DND-41 (cell line): ENCODE data around the gene STIMATE.

Source experiments
- EZH2 ChIP-seq: IDR thresholded peaks from 3 replicates; pipeline ENCODE4 v1.6.1; 2012; ENCODE audit warnings: borderline replicate concordance, low read depth, mild to moderate bottlenecking, moderate library complexity, low read length, inconsistent platforms; ENCODE audit not compliant: severe bottlenecking
- TF ChIP-seq, protein P1 (sequence below): IDR thresholded peaks from 2 replicates; pipeline ENCODE4 v1.5.1; 2012; ENCODE audit warnings: borderline replicate concordance, low read length, moderate library complexity, mild to moderate bottlenecking; ENCODE audit not compliant: poor library complexity, severe bottlenecking; ENCODE audit errors: extremely low read depth

- TF ChIP-seq, protein P1, sequence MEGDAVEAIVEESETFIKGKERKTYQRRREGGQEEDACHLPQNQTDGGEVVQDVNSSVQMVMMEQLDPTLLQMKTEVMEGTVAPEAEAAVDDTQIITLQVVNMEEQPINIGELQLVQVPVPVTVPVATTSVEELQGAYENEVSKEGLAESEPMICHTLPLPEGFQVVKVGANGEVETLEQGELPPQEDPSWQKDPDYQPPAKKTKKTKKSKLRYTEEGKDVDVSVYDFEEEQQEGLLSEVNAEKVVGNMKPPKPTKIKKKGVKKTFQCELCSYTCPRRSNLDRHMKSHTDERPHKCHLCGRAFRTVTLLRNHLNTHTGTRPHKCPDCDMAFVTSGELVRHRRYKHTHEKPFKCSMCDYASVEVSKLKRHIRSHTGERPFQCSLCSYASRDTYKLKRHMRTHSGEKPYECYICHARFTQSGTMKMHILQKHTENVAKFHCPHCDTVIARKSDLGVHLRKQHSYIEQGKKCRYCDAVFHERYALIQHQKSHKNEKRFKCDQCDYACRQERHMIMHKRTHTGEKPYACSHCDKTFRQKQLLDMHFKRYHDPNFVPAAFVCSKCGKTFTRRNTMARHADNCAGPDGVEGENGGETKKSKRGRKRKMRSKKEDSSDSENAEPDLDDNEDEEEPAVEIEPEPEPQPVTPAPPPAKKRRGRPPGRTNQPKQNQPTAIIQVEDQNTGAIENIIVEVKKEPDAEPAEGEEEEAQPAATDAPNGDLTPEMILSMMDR: no peak
- TF ChIP-seq EZH2: no peak
Measured at GRCh38 chr3:52894756-52895155, 2.6 kb downstream of the STIMATE start.
